Liver (tissue), 10 donors: ENCODE results near the gene ANK3. TPM values are rescaled to one million over a fixed set of nuclear protein-coding genes. Genes with fewer than 3 reads are reported as not detected.

Experiments
- DNase-seq: peaks from one replicate; pipeline ENCODE4 v3.0.0-alpha.2; 2017; ENCODE audit warnings: low spot score
- H3K27ac ChIP-seq, 2 donors: one replicate each; pipeline ENCODE4 v1.7.0; 2013; ENCODE audit warnings: inconsistent platforms in 2 of 2, low read length in 2 of 2, control low read depth in 1 of 2, low read depth in 1 of 2, mild to moderate bottlenecking in 1 of 2
- H3K27me3 ChIP-seq, 4 donors: one replicate each; pipeline versions ENCODE4 v1.6.1 to v1.7.0; 2013; ENCODE audit warnings: low read length in 3 of 4, inconsistent platforms in 1 of 4, mild to moderate bottlenecking in 1 of 4, moderate library complexity in 1 of 4; ENCODE audit not compliant: control insufficient read depth in 4 of 4, insufficient read depth in 4 of 4
- H3K36me3 ChIP-seq, 4 donors: one replicate each; pipeline versions ENCODE4 v1.6.1 to v1.7.0; 2013; ENCODE audit warnings: low read length in 3 of 4, mild to moderate bottlenecking in 3 of 4, low read depth in 1 of 4, moderate library complexity in 1 of 4; ENCODE audit not compliant: control insufficient read depth in 4 of 4, insufficient read depth in 3 of 4
- H3K4me1 ChIP-seq, 4 donors: one replicate each; pipeline versions ENCODE4 v1.6.1 to v1.7.0; 2013; ENCODE audit warnings: low read length in 3 of 4, mild to moderate bottlenecking in 3 of 4, moderate library complexity in 1 of 4; ENCODE audit not compliant: control insufficient read depth in 4 of 4, insufficient read depth in 4 of 4
- H3K4me3 ChIP-seq, 3 donors: one replicate each; pipeline versions ENCODE4 v1.6.1 to v1.7.0; 2013; ENCODE audit warnings: low read length in 3 of 3, control low read depth in 1 of 3, low read depth in 1 of 3, mild to moderate bottlenecking in 1 of 3
- H3K9ac ChIP-seq, 2 donors: one replicate each; pipeline ENCODE4 v1.7.0; 2013; ENCODE audit warnings: low read length in 2 of 2, mild to moderate bottlenecking in 2 of 2, moderate library complexity in 2 of 2, control low read depth in 1 of 2, low read depth in 1 of 2
- H3K9me3 ChIP-seq, 4 donors: one replicate each; pipeline versions ENCODE4 v1.6.1 to v1.7.0; 2013; ENCODE audit warnings: low read length in 3 of 4; ENCODE audit not compliant: control insufficient read depth in 4 of 4
- CTCF ChIP-seq: fragments of 150-350 bp; IDR thresholded peaks from 2 replicates; pipeline ENCODE4 v1.5.1; 2017; ENCODE audit warnings: improper control_type of control experiment, low read depth, low read length; ENCODE audit not compliant: missing input control
- EGR1 ChIP-seq, 2 donors: IDR thresholded peaks; 2 replicates each; pipeline ENCODE4 v1.6.1; 2016 to 2018; ENCODE audit warnings: antibody characterized with exemption in 2 of 2, low read depth in 2 of 2
- FOXA1 ChIP-seq: IDR thresholded peaks from 2 replicates; pipeline ENCODE4 v1.6.1; 2016; ENCODE audit warnings: antibody characterized with exemption
- FOXA2 ChIP-seq: IDR thresholded peaks from 2 replicates; pipeline ENCODE4 v1.6.1; 2016; ENCODE audit warnings: antibody characterized with exemption
- HNF4G ChIP-seq: IDR thresholded peaks from 2 replicates; pipeline ENCODE4 v1.6.1; 2016; ENCODE audit warnings: antibody characterized with exemption
- JUND ChIP-seq, 2 donors: IDR thresholded peaks; 2 replicates each; pipeline ENCODE4 v1.6.1; 2016; ENCODE audit warnings: antibody characterized with exemption in 2 of 2
- MAX ChIP-seq: IDR thresholded peaks from 2 replicates; pipeline ENCODE4 v1.6.1; 2016; ENCODE audit warnings: antibody characterized with exemption
- SP1 ChIP-seq: IDR thresholded peaks from 2 replicates; pipeline ENCODE4 v1.6.1; 2018; ENCODE audit warnings: antibody characterized with exemption, mild to moderate bottlenecking
- YY1 ChIP-seq: IDR thresholded peaks from 2 replicates; pipeline ENCODE4 v1.6.1; 2016; ENCODE audit warnings: antibody characterized with exemption, mild to moderate bottlenecking
- ZBTB33 ChIP-seq: IDR thresholded peaks from 2 replicates; pipeline ENCODE4 v1.6.1; 2016; ENCODE audit warnings: antibody characterized with exemption
- polyA plus RNA-seq, 2 donors: library from polyadenylated mRNA; stranded (reverse) in 1 of 2; unstranded in 1 of 2; fragments of 200-250 nt in 1 of 2; fragments of >200 nt in 1 of 2; fragmentation: Nextera tagmentation in 1 of 2; extraction: Ambion mirVana in 1 of 2; gene quantifications; one replicate each; pipeline versions ENCODE4 v1.2.1 to v1.2.3, GENCODE V29; 2013 to 2015
- small RNA-seq: library from RNA; depleted of rRNA; stranded (forward); fragments of <200 nt; gene quantifications from one replicate; pipeline ENCODE3, GENCODE V24; 2014
- total RNA-seq, 2 donors: library from RNA; depleted of rRNA; stranded (reverse); fragments of >200 nt; gene quantifications; one replicate each; pipeline ENCODE4 v1.2.3, GENCODE V29; 2014
- TF ChIP-seq, protein P1 (sequence below): IDR thresholded peaks from 2 replicates; pipeline ENCODE4 v1.6.1; 2016; ENCODE audit warnings: antibody characterized with exemption, mild to moderate bottlenecking
- donor health status: healthy.
- donor health status: healthy.
- donor health status: healthy.
- donor health status: healthy.
- donor health status: healthy.

Gene ANK3
- total and polyA plus RNA-seq, 4 donors: 5.7 to 30.0 (median 9.7) TPM

- Histone ChIP-seq H3K27ac (no peak overlapping the region), H3K9ac (no peak overlapping the region), H3K4me1 (no peaks in the 10 kb centered on the region), H3K36me3 (no peaks in the 10 kb centered on the region), H3K27me3 (no peaks in the 10 kb centered on the region), H3K4me3 (no peak overlapping the region), H3K9me3 (peaks cover 0 to 9% (median 2%) of the 10 kb centered on the region in 4 donors)
- no peak for DNase-seq
- TF ChIP-seq EGR1 (IDR thresholded peaks at IDR 0.05; ENCODE audit: low read depth in 2 of 2): no peak
- TF ChIP-seq FOXA2: no peak
These were observed 412.2 kb downstream of the ANK3 start for GRCh38 chr10:59977486-59977885.

GRCh38 chr10:59976909-59977308 is 412.8 kb downstream of the ANK3 start:
- Histone ChIP-seq H3K27me3 (no peaks in the 10 kb centered on the region), H3K9ac (no peak overlapping the region), H3K36me3 (no peaks in the 10 kb centered on the region), H3K4me3 (no peak overlapping the region), H3K4me1 (no peaks in the 10 kb centered on the region), H3K27ac (no peak overlapping the region), H3K9me3 (peaks cover 0 to 9% (median 2%) of the 10 kb centered on the region in 4 donors)
- no peak for DNase-seq
- TF ChIP-seq FOXA1 (no peak), MAX (no peak), CTCF (no peak), HNF4G (no peak), SP1 (no peak), EGR1 (IDR thresholded peaks at IDR 0.05; ENCODE audit: low read depth in 2 of 2) (no peak), JUND (IDR thresholded peaks at IDR 0.05) (no peak), ZBTB33 (no peak), YY1 (no peak)
- TF ChIP-seq, protein P1, sequence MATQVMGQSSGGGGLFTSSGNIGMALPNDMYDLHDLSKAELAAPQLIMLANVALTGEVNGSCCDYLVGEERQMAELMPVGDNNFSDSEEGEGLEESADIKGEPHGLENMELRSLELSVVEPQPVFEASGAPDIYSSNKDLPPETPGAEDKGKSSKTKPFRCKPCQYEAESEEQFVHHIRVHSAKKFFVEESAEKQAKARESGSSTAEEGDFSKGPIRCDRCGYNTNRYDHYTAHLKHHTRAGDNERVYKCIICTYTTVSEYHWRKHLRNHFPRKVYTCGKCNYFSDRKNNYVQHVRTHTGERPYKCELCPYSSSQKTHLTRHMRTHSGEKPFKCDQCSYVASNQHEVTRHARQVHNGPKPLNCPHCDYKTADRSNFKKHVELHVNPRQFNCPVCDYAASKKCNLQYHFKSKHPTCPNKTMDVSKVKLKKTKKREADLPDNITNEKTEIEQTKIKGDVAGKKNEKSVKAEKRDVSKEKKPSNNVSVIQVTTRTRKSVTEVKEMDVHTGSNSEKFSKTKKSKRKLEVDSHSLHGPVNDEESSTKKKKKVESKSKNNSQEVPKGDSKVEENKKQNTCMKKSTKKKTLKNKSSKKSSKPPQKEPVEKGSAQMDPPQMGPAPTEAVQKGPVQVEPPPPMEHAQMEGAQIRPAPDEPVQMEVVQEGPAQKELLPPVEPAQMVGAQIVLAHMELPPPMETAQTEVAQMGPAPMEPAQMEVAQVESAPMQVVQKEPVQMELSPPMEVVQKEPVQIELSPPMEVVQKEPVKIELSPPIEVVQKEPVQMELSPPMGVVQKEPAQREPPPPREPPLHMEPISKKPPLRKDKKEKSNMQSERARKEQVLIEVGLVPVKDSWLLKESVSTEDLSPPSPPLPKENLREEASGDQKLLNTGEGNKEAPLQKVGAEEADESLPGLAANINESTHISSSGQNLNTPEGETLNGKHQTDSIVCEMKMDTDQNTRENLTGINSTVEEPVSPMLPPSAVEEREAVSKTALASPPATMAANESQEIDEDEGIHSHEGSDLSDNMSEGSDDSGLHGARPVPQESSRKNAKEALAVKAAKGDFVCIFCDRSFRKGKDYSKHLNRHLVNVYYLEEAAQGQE: no peak

Small RNA genes lying within 50 kb of the gene (small RNA-seq; reads per million reads assigned to genes)
- not detected for gene RF00019
